Rectal smooth muscle tissue (tissue), 1 donor: ENCODE measurements around the gene LOXHD1.

Experiments
- H3K27ac ChIP-seq: one replicate; pipeline ENCODE4 v1.7.0; 2013; ENCODE audit warnings: low read depth, low read length, inconsistent platforms
- H3K27me3 ChIP-seq: one replicate; pipeline ENCODE4 v1.7.0; 2013; ENCODE audit warnings: low read length; ENCODE audit not compliant: control insufficient read depth, insufficient read depth
- H3K36me3 ChIP-seq: one replicate; pipeline ENCODE4 v1.7.0; 2013; ENCODE audit warnings: low read length; ENCODE audit not compliant: control insufficient read depth, insufficient read depth
- H3K4me1 ChIP-seq: one replicate; pipeline ENCODE4 v1.7.0; 2013; ENCODE audit warnings: low read length; ENCODE audit not compliant: control insufficient read depth, insufficient read depth
- H3K4me3 ChIP-seq: one replicate; pipeline ENCODE4 v1.7.0; 2013; ENCODE audit warnings: low read length
- H3K9ac ChIP-seq: one replicate; pipeline ENCODE4 v1.7.0; 2013; ENCODE audit warnings: low read length

LOXHD1 gene

GRCh38 chr18:46456691-46457090 is 200.3 kb downstream of the LOXHD1 start:
- Histone ChIP-seq H3K9ac (no peak overlapping the region), H3K4me3 (no peak overlapping the region), H3K36me3 (no peaks in the 10 kb centered on the region), H3K27ac (no peak overlapping the region), H3K27me3 (no peaks in the 10 kb centered on the region), H3K4me1 (no peaks in the 10 kb centered on the region)

GRCh38 chr18:46452820-46453219 is 204.2 kb downstream of the LOXHD1 start:
- no peak overlapping the region for H3K4me3 ChIP-seq
- H3K27me3 ChIP-seq: no peaks in the 10 kb centered on the region
- no peaks in the 10 kb centered on the region for H3K4me1 ChIP-seq
- H3K9ac ChIP-seq: no peak overlapping the region
- H3K36me3 ChIP-seq: no peaks in the 10 kb centered on the region
- H3K27ac ChIP-seq: no peak overlapping the region

GRCh38 chr18:46449499-46449898 is 207.5 kb downstream of the LOXHD1 start:
- Histone ChIP-seq H3K4me3 (no peak overlapping the region), H3K4me1 (no peaks in the 10 kb centered on the region), H3K36me3 (no peaks in the 10 kb centered on the region), H3K27ac (no peak overlapping the region), H3K9ac (no peak overlapping the region), H3K27me3 (no peaks in the 10 kb centered on the region)

GRCh38 chr18:46449033-46449432 is 208.0 kb downstream of the LOXHD1 start:
- no peaks in the 10 kb centered on the region for H3K4me1 ChIP-seq
- H3K27ac ChIP-seq: no peak overlapping the region
- H3K4me3 ChIP-seq: no peak overlapping the region
- H3K36me3 ChIP-seq: no peaks in the 10 kb centered on the region
- no peaks in the 10 kb centered on the region for H3K27me3 ChIP-seq
- no peak overlapping the region for H3K9ac ChIP-seq

GRCh38 chr18:46448347-46448746 is 208.7 kb downstream of the LOXHD1 start:
- Histone ChIP-seq H3K4me3 (no peak overlapping the region), H3K27me3 (no peaks in the 10 kb centered on the region), H3K27ac (no peak overlapping the region), H3K9ac (no peak overlapping the region), H3K4me1 (no peaks in the 10 kb centered on the region), H3K36me3 (no peaks in the 10 kb centered on the region)

GRCh38 chr18:46447792-46448191 is 209.2 kb downstream of the LOXHD1 start:
- H3K27me3 ChIP-seq: no peaks in the 10 kb centered on the region
- no peaks in the 10 kb centered on the region for H3K36me3 ChIP-seq
- no peak overlapping the region for H3K9ac ChIP-seq
- no peaks in the 10 kb centered on the region for H3K4me1 ChIP-seq
- H3K4me3 ChIP-seq: no peak overlapping the region
- H3K27ac ChIP-seq: no peak overlapping the region

GRCh38 chr18:46447323-46447722 is 209.7 kb downstream of the LOXHD1 start:
- Histone ChIP-seq H3K36me3 (no peaks in the 10 kb centered on the region), H3K27me3 (no peaks in the 10 kb centered on the region), H3K27ac (no peak overlapping the region), H3K4me3 (no peak overlapping the region), H3K9ac (no peak overlapping the region), H3K4me1 (no peaks in the 10 kb centered on the region)

- Histone ChIP-seq H3K4me3 (no peak overlapping the region), H3K9ac (no peak overlapping the region), H3K36me3 (no peaks in the 10 kb centered on the region), H3K27ac (no peak overlapping the region), H3K27me3 (no peaks in the 10 kb centered on the region), H3K4me1 (no peaks in the 10 kb centered on the region)
These were observed 211.3 kb downstream of the LOXHD1 start for GRCh38 chr18:46445522-46446313.

- Histone ChIP-seq H3K27ac (no peak overlapping the region), H3K4me1 (no peaks in the 10 kb centered on the region), H3K27me3 (no peaks in the 10 kb centered on the region), H3K36me3 (no peaks in the 10 kb centered on the region), H3K4me3 (no peak overlapping the region), H3K9ac (no peak overlapping the region)
These were observed 218.0 kb downstream of the LOXHD1 start for GRCh38 chr18:46439037-46439436.

GRCh38 chr18:46437061-46437460 is 220.0 kb downstream of the LOXHD1 start:
- Histone ChIP-seq H3K9ac (no peak overlapping the region), H3K4me1 (no peaks in the 10 kb centered on the region), H3K4me3 (no peak overlapping the region), H3K27me3 (no peaks in the 10 kb centered on the region), H3K36me3 (no peaks in the 10 kb centered on the region), H3K27ac (no peak overlapping the region)

GRCh38 chr18:46436621-46437020 is 220.4 kb downstream of the LOXHD1 start:
- Histone ChIP-seq H3K4me1 (no peaks in the 10 kb centered on the region), H3K4me3 (no peak overlapping the region)

GRCh38 chr18:46435031-46435430 is 222.0 kb downstream of the LOXHD1 start:
- Histone ChIP-seq H3K4me1 (no peaks in the 10 kb centered on the region), H3K4me3 (no peak overlapping the region), H3K27me3 (no peaks in the 10 kb centered on the region), H3K27ac (no peak overlapping the region), H3K9ac (no peak overlapping the region), H3K36me3 (no peaks in the 10 kb centered on the region)

More at GRCh38 chr18:46436621-46437020, 220.4 kb downstream of the LOXHD1 start:
- Histone ChIP-seq H3K27me3 (no peaks in the 10 kb centered on the region), H3K36me3 (no peaks in the 10 kb centered on the region), H3K27ac (no peak overlapping the region), H3K9ac (no peak overlapping the region)

- H3K27ac ChIP-seq: no peak overlapping the region
- no peak overlapping the region for H3K4me3 ChIP-seq
- no peaks in the 10 kb centered on the region for H3K36me3 ChIP-seq
- no peaks in the 10 kb centered on the region for H3K4me1 ChIP-seq
- H3K9ac ChIP-seq: no peak overlapping the region
- H3K27me3 ChIP-seq: no peaks in the 10 kb centered on the region
These were observed 222.4 kb downstream of the LOXHD1 start for GRCh38 chr18:46434629-46435028.
